K562 (cell line): ENCODE results near the gene GATA1. TPM values are rescaled to one million over a fixed set of nuclear protein-coding genes. Genes with fewer than 3 reads are reported as not detected.

Source experiments
- ARID2 ChIP-seq: fragments of 450-650 bp; IDR thresholded peaks from 2 replicates; pipeline ENCODE4 v1.6.1; 2017; ENCODE audit warnings: antibody characterized with exemption, mild to moderate bottlenecking
- ARID3B ChIP-seq: fragments of 250-450 bp; sonication (Bioruptor Pico); IDR thresholded peaks from 2 replicates; pipeline ENCODE4 v1.4.0; 2020; ENCODE audit warnings: borderline replicate concordance
- CBX3 ChIP-seq, 2 experiments: IDR thresholded peaks; 1 replicate in 1 of 2; 2 replicates in 1 of 2; pipeline ENCODE4 v1.6.1; 2012; ENCODE audit warnings: inconsistent platforms in 2 of 2, low read length in 2 of 2, borderline replicate concordance in 1 of 2, control low read depth in 1 of 2
- CHD4 ChIP-seq: fragments of 200-600 bp; sonication (generic); IDR thresholded peaks from 3 replicates; pipeline ENCODE4 v1.6.1; 2012; ENCODE audit warnings: low read depth, mild to moderate bottlenecking, mixed read lengths, low read length, inconsistent platforms; ENCODE audit not compliant: insufficient read depth, insufficient replicate concordance, poor library complexity, severe bottlenecking
- ESRRA ChIP-seq: fragments of 450-650 bp; IDR thresholded peaks from 2 replicates; pipeline ENCODE4 v1.6.1; 2014; ENCODE audit warnings: low read depth, mild to moderate bottlenecking, moderate library complexity, borderline replicate concordance
- EWSR1 ChIP-seq: fragments of 450-650 bp; IDR thresholded peaks from 2 replicates; pipeline ENCODE4 v1.6.1; 2018; ENCODE audit warnings: borderline replicate concordance, mild to moderate bottlenecking, low read depth, moderate library complexity; ENCODE audit not compliant: partially characterized antibody
- GABPA ChIP-seq: fragments of 200-800 bp; sonication (Bioruptor generic); conservative IDR thresholded peaks from 2 replicates; pipeline ENCODE4 v1.6.1; 2016; ENCODE audit warnings: low read depth, missing genetic modification characterization, missing compliant biosample characterization
- GMEB1 ChIP-seq: fragments of 250-450 bp; sonication (Bioruptor Pico); IDR thresholded peaks from 2 replicates; pipeline ENCODE4 v1.4.0; 2020; ENCODE audit warnings: mild to moderate bottlenecking
- HLTF ChIP-seq: fragments of 450-650 bp; IDR thresholded peaks from 2 replicates; pipeline ENCODE4 v1.6.1; 2016
- KDM5B ChIP-seq: fragments of 200-600 bp; sonication (generic); IDR thresholded peaks from 2 replicates; pipeline ENCODE4 v1.6.1; 2012; ENCODE audit warnings: low read depth, mild to moderate bottlenecking, moderate library complexity, low read length, control low read depth, inconsistent platforms; ENCODE audit not compliant: insufficient replicate concordance
- MAFK ChIP-seq: IDR thresholded peaks from 2 replicates; pipeline ENCODE4 v1.6.1; 2011; ENCODE audit warnings: low read length, improper control_type of control experiment
- NR2C1 ChIP-seq, 2 experiments: fragments of 450-650 bp; IDR thresholded peaks; 2 replicates each; pipeline ENCODE4 v1.6.1; 2017; ENCODE audit warnings: mild to moderate bottlenecking in 2 of 2, antibody characterized with exemption in 1 of 2, inconsistent platforms in 1 of 2, missing compliant biosample characterization in 1 of 2, missing genetic modification characterization in 1 of 2
- OTX1 ChIP-seq: fragments of 450-650 bp; formaldehyde crosslinking; IDR thresholded peaks from 2 replicates; pipeline ENCODE4 v1.4.0; 2022; ENCODE audit warnings: mild to moderate bottlenecking
- SAFB ChIP-seq: fragments of 200-400 bp; formaldehyde crosslinking; IDR thresholded peaks from 2 replicates; pipeline ENCODE4 v1.6.1; 2017; ENCODE audit warnings: low read depth, low read length, borderline replicate concordance
- SLC30A9 ChIP-seq: fragments of 250-450 bp; sonication (Bioruptor Pico); IDR thresholded peaks from 2 replicates; pipeline ENCODE4 v1.8.0; 2022; ENCODE audit warnings: mild to moderate bottlenecking, moderate library complexity
- SREBF1 ChIP-seq: fragments of 150-350 bp; IDR thresholded peaks from 2 replicates; pipeline ENCODE4 v1.6.1; 2014; ENCODE audit warnings: antibody characterized with exemption, low read depth, low read length, borderline replicate concordance
- TOE1 ChIP-seq, 2 experiments: fragments of 450-650 bp in 1 of 2; sonication (generic) in 1 of 2; formaldehyde crosslinking in 1 of 2; IDR thresholded peaks; 2 replicates each; pipeline versions ENCODE4 v1.7.1 to v1.8.0; 2016 to 2022; ENCODE audit warnings: borderline replicate concordance in 2 of 2, mild to moderate bottlenecking in 2 of 2, antibody characterized with exemption in 1 of 2, inconsistent platforms in 1 of 2, low read depth in 1 of 2, missing genetic modification reagents in 1 of 2, moderate library complexity in 1 of 2
- ZBTB12 ChIP-seq: fragments of 250-450 bp; sonication (Bioruptor Pico); IDR thresholded peaks from 2 replicates; pipeline ENCODE4 v1.4.0; 2020
- ZBTB26 ChIP-seq: fragments of 450-650 bp; formaldehyde crosslinking; IDR thresholded peaks from 2 replicates; pipeline ENCODE4 v1.4.0; 2022; ENCODE audit warnings: missing genetic modification characterization
- ZNF121 ChIP-seq: sonication (generic); formaldehyde crosslinking; conservative IDR thresholded peaks from 2 replicates; pipeline ENCODE4 v1.8.0; 2022; ENCODE audit warnings: missing genetic modification reagents
- ZNF717 ChIP-seq: fragments of 250-450 bp; sonication (Bioruptor Pico); IDR thresholded peaks from 2 replicates; pipeline ENCODE4 v1.5.0; 2021
- polyA plus RNA-seq, 8 experiments: library from polyadenylated mRNA; depleted of rRNA in 4 of 8; stranded (reverse) in 5 of 8; unstranded in 3 of 8; fragments of >200 nt; fragmentation: Nextera tagmentation in 2 of 8; fragmentation: Illumina TruSeq in 1 of 8; extraction: Ambion mirVana in 2 of 8; extraction: Trizol in 1 of 8; gene quantifications; 2 replicates each; pipeline versions ENCODE4 v1.2.1 to v1.2.3, GENCODE V29; 2011 to 2014; ENCODE audit warnings: inconsistent platforms in 1 of 8, missing spikeins in 1 of 8
- total RNA-seq, 7 experiments: library from RNA; depleted of rRNA in 6 of 7; stranded (reverse); fragments of >200 nt in 6 of 7; fragmentation: Illumina TruSeq in 2 of 7; extraction: Trizol in 2 of 7; gene quantifications; 2 replicates each; pipeline versions ENCODE4 v1.2.1 to v1.2.3, GENCODE V29; 2011 to 2021; ENCODE audit warnings: low replicate concordance in 1 of 7

The GATA1 gene
- total and polyA plus RNA-seq, 9 of the 15 experiments (the other 6 are each of a cell fraction or from before 2014, with no cell fraction given), result 11.9 to 291 (median 116) TPM

GRCh38 chrX:48786825-48787504 is 575 bp downstream of the GATA1 start (continued):
- TF ChIP-seq ZBTB26 (CRISPR knock-in tag) (0 out of 2 replicates have a peak, but pooled peaks have one; percentile 56), SAFB (no peak), SREBF1 (no peak), ESRRA (no peak), TOE1 (IDR thresholded peaks at IDR 0.05; ENCODE audit: borderline replicate concordance) (peak; percentile 46), TOE1 (CRISPR knock-in tag; IDR thresholded peaks at IDR 0.05; ENCODE audit: borderline replicate concordance, low read depth) (no peak), GMEB1 (CRISPR knock-in tag) (no peak), CBX3 (IDR thresholded peaks at IDR 0.05; ENCODE audit: borderline replicate concordance in 1 of 2, low read length in 2 of 2) (no peak), MAFK (no peak), GABPA (tag) (no peak), ZNF121 (CRISPR knock-in tag) (no peak), ZNF717 (no peak), KDM5B (no peak), NR2C1 (IDR thresholded peaks at IDR 0.05) (no peak), NR2C1 (tag; IDR thresholded peaks at IDR 0.05) (no peak), ZBTB12 (CRISPR knock-in tag) (no peak), ARID3B (CRISPR knock-in tag) (no peak), EWSR1 (no peak), ARID2 (0 out of 2 replicates have a peak, but pooled peaks have one; percentile 9), HLTF (peak; percentile 40; the same call in 1 of the 2 replicates), OTX1 (CRISPR knock-in tag) (no peak), CHD4 (no peak), SLC30A9 (no peak)
